ENCODE data around the gene ARID1B. TPM values are rescaled to one million over a fixed set of nuclear protein-coding genes. Genes with fewer than 3 reads are reported as not detected.
A peak's percentile ranks its signal among the peaks of the same experiment; 100 is the strongest.

The ARID1B gene
- total RNA-seq, 1 donor from 2014 or later = 62.1 TPM

DNA sequence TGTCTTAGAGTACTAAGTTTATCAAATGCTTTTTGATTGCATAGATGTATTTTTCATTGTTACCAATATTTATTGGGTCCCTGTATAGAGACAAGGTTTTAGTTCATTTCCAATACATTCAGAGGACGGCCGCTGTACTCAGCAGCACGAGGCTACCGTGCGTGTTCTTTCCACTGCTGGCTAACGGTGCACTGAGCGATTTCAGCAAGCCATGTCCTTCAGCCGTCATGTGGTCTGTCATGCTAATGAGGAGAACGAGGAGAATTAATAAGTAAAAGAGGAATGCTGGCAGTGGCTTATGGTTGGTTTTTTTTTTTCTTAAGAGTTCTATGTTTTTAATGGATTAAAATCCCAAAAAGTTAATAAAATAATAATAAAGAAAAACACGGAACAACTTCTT lies 253.6 kb downstream of the ARID1B start:
- peaks cover 17% of the 10 kb centered on the region for H3F3A ChIP-seq (ENCODE audit: low read depth)
- H4K20me1 ChIP-seq (ENCODE audit: low read depth) = peaks cover 46% of the 10 kb centered on the region
- peaks cover 6% of the 10 kb centered on the region for H3K9me3 Mint-ChIP-seq
- no peak for DNase-seq (ENCODE audit: low spot score)
- H3K36me3 ChIP-seq = no peaks in the 10 kb centered on the region
- H3K27ac ChIP-seq = no peak overlapping the region
- H2AFZ ChIP-seq (replicated peaks) = no peak overlapping the region
- no peak overlapping the region for H3K4me3 Mint-ChIP-seq
- no peaks in the 10 kb centered on the region for H3K27me3 Mint-ChIP-seq (ENCODE audit: insufficient read depth, low read depth)
- H3K79me2 ChIP-seq (ENCODE audit: low read depth) = peaks cover 99% of the 10 kb centered on the region
- no peaks in the 10 kb centered on the region for H3K9me3 ChIP-seq (ENCODE audit: low read depth)
- H3K27me3 ChIP-seq = no peaks in the 10 kb centered on the region
- peaks cover 18% of the 10 kb centered on the region for H3K4me1 ChIP-seq
- H3K4me2 ChIP-seq = no peak overlapping the region
- no peak overlapping the region for H3K27ac Mint-ChIP-seq
- no peak overlapping the region for H3K9ac ChIP-seq
- H3K4me3 ChIP-seq = no peak overlapping the region
- TF ChIP-seq, protein P1, sequence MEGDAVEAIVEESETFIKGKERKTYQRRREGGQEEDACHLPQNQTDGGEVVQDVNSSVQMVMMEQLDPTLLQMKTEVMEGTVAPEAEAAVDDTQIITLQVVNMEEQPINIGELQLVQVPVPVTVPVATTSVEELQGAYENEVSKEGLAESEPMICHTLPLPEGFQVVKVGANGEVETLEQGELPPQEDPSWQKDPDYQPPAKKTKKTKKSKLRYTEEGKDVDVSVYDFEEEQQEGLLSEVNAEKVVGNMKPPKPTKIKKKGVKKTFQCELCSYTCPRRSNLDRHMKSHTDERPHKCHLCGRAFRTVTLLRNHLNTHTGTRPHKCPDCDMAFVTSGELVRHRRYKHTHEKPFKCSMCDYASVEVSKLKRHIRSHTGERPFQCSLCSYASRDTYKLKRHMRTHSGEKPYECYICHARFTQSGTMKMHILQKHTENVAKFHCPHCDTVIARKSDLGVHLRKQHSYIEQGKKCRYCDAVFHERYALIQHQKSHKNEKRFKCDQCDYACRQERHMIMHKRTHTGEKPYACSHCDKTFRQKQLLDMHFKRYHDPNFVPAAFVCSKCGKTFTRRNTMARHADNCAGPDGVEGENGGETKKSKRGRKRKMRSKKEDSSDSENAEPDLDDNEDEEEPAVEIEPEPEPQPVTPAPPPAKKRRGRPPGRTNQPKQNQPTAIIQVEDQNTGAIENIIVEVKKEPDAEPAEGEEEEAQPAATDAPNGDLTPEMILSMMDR (IDR thresholded peaks at IDR 0.05) = no peak
- no peak for TF ChIP-seq EZH2 (IDR thresholded peaks at IDR 0.05)
- TF ChIP-seq EZH2phosphoT487 (IDR thresholded peaks at IDR 0.05) = no peak
- H3K36me3 Mint-ChIP-seq = peaks cover 14% of the 10 kb centered on the region
- H3K4me1 Mint-ChIP-seq = peaks cover 12% of the 10 kb centered on the region

DNA sequence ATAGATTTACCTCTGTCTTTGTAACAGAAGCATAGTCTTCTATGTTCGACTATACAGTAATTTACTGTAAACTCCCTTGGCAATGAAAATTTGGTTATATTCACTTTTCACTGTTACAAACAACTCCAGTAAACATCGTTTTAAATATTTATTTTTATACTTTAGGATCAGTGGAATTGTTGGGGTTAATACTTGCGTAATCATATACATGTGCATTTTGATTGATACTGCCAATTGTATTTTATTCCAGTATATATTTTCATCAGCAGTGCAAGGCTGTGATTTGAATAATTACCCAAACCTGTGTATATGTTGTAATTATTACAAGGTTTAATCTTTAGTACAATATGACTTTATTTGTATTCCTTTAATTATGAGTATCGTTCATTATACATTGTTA lies 255.7 kb downstream of the ARID1B start:
- H3K27ac ChIP-seq = no peak overlapping the region

DNA sequence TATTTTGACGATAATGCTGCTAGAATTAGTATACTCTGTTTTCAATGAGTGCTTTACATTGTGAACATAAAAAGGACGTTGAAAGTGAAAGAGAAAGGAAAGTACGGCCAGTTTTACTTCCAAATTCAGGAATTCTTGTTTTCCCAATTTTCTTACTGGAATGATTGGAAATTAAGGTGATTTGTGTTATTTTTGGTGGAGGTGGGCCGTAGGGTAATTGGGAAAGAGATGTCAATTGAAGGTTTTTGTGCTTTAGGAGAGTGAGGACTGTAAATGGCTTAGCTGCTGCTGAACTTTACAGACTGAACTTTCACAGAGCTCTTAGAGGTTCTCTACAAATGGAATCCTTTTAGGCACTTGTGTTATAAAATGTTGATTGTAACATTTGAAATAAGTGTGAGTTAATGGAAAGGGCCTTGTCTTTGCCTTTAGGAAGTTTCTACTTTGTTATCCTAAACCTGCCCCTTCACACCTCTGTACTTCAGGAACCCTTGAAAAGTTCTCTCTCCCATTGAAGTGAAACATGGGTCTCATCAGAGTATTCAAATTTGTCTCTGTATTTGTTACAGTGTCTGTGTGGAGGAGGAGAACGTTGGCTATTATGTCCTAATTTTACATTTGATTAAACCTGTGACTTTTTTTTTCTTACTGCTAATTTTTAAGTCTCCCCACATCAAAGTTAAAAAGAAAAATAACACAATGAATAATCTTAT lies 256.4 kb downstream of the ARID1B start:
- Histone ChIP-seq H3K4me1 (peaks cover 26% of the 10 kb centered on the region), H3K79me2 (ENCODE audit: low read depth) (peaks cover 100% of the 10 kb centered on the region), H3K4me2 (no peak overlapping the region), H3K9ac (no peak overlapping the region), H3K27ac (peak overlapping the region; percentile 49), H3K27me3 (no peaks in the 10 kb centered on the region), H4K20me1 (ENCODE audit: low read depth) (peaks cover 57% of the 10 kb centered on the region), H3F3A (ENCODE audit: low read depth) (peaks cover 17% of the 10 kb centered on the region), H3K4me3 (no peak overlapping the region), H2AFZ (replicated peaks) (no peak overlapping the region), H3K36me3 (no peaks in the 10 kb centered on the region), H3K9me3 (ENCODE audit: low read depth) (no peaks in the 10 kb centered on the region)
- peaks cover 12% of the 10 kb centered on the region for H3K4me1 Mint-ChIP-seq
- peaks cover 4% of the 10 kb centered on the region for H3K36me3 Mint-ChIP-seq
- H3K9me3 Mint-ChIP-seq = no peaks in the 10 kb centered on the region
- DNase-seq (ENCODE audit: low spot score) = no peak
- no peak overlapping the region for H3K4me3 Mint-ChIP-seq
- no peak overlapping the region for H3K27ac Mint-ChIP-seq
- no peaks in the 10 kb centered on the region for H3K27me3 Mint-ChIP-seq (ENCODE audit: insufficient read depth, low read depth)
- TF ChIP-seq EZH2phosphoT487 (IDR thresholded peaks at IDR 0.05) = no peak

More for the DNA sequence above, 255.7 kb downstream of the ARID1B start:
- Histone ChIP-seq H3K9me3 (ENCODE audit: low read depth) (no peaks in the 10 kb centered on the region), H3K36me3 (no peaks in the 10 kb centered on the region), H3K79me2 (ENCODE audit: low read depth) (peaks cover 100% of the 10 kb centered on the region), H3K4me2 (no peak overlapping the region), H3F3A (ENCODE audit: low read depth) (peaks cover 17% of the 10 kb centered on the region), H2AFZ (replicated peaks) (no peak overlapping the region), H3K4me3 (no peak overlapping the region), H4K20me1 (ENCODE audit: low read depth) (peaks cover 56% of the 10 kb centered on the region), H3K27me3 (no peaks in the 10 kb centered on the region), H3K4me1 (peaks cover 26% of the 10 kb centered on the region), H3K9ac (no peak overlapping the region)
- no peak overlapping the region for H3K4me3 Mint-ChIP-seq
- H3K4me1 Mint-ChIP-seq = peaks cover 12% of the 10 kb centered on the region
- no peaks in the 10 kb centered on the region for H3K27me3 Mint-ChIP-seq (ENCODE audit: insufficient read depth, low read depth)
- H3K9me3 Mint-ChIP-seq = no peaks in the 10 kb centered on the region
- TF ChIP-seq EZH2 (IDR thresholded peaks at IDR 0.05) = no peak
- TF ChIP-seq, protein P1 (IDR thresholded peaks at IDR 0.05) = no peak
- no peak for TF ChIP-seq EZH2phosphoT487 (IDR thresholded peaks at IDR 0.05)
- no peak overlapping the region for H3K27ac Mint-ChIP-seq
- peaks cover 4% of the 10 kb centered on the region for H3K36me3 Mint-ChIP-seq
- no peak for DNase-seq (ENCODE audit: low spot score)

Data from neural progenitor cell (in vitro differentiated cells).